Endometrial microvascular endothelial cells (primary cell): Measurements from ENCODE around the gene ITPR1. TPM values are rescaled to one million over a fixed set of nuclear protein-coding genes. Genes with fewer than 3 reads are reported as not detected.
"Not testable (repeated sequence)": the region's sequence is repeated elsewhere in the genome, so short reads cannot be mapped to it uniquely, and the experiment has no call there.

Source experiments
- in situ Hi-C: cut with HindIII; loops from 2 replicates; pipeline ENCODE4 v1.10.0; 2017; ENCODE audit warnings: low sequenced_read_pairs, low pct_unique_long_range_greater_than_20kb; ENCODE audit errors: inconsistent ontology term
- total RNA-seq: library from RNA; depleted of rRNA; stranded (reverse); fragments of >200 nt; gene quantifications from one replicate; pipeline ENCODE4 v1.2.3, GENCODE V29; 2015; ENCODE audit errors: inconsistent ontology term

ITPR1 gene
- total RNA-seq, 1 donor from 2014 or later = 17.1 TPM

- in situ Hi-C loops = no loop called here
These were observed 89.5 kb downstream of the ITPR1 start for GRCh38 chr3:4582624-4583023.

DNA sequence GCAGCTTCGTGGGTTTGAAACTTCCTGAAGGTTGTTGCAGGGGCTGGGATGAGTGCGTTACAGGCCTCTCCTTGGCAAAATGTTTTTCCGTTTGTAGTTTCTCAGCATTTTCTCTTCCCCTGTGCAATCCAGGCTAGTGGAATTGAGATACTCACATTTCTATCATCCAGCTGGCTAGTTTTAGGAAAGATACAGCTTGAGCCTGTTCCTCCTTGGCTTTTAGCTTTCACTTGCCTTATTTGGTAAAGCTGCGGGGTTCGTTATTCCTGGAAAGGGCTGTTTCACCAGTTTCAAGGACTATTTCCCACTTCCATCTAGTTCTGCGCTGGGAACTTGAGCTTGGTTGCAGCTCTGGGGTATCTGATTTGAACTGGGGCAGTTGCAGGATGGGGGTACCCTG is 90.3 kb downstream of the ITPR1 start:
- in situ Hi-C loops = no loop called here

- in situ Hi-C loops = no loop called here
These were observed 91.5 kb downstream of the ITPR1 start for GRCh38 chr3:4584456-4585249.

DNA sequence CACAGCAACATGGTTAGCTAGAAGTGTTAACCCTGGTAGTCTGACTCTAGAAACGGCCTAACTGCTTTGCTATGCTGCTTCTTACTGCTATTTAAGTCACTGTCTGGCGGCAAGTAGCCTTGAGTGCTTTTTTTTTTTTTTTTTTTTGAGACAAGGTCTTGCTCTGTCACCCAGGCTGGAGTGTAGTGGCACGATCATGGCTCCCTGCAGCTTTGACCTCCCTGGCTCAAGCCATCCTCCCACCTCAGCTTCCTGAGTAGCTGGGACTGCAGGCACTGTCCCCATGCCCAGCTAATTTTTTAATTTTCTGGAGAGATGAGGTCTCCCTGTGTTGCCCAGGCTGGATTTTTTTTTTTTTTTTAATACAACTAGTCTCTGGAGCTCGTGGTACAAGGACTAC is 93.2 kb downstream of the ITPR1 start:
- in situ Hi-C loops = no loop called here

DNA sequence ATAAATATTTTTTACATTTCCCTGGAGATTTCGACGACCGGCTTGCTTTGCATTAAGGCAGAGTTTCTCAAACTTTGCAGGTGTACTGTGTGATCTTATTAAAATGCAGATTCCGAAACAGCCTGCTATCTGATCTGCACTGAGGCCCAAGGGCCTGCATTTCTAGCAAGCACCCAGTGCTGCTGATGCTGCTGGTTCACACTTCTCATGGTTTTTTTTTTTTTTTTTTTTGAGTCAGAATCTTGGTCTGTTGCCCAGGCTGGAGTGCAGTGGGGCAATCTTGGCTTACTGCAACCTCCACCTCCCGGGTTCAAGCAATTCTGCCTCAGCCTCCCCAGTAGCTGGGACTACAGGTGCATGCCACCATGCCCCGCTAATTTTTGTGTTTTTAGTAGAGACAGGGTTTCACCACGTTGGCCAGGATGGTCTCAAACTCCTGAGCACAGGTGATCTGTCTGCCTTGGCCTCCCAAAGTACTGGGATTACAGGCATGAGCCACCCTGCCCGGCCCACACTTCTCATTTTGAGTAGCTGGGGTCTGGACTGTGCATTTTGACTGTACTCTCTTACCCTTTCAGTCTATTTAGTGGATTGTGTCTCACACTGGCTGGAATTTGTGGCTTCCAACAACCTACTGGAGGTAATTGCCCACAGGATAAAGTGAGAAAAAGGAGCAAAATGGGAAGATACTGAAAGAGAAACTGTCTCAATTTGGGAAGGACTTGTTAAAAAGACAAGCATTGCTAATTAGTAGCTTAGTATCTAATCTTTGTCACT is 94.1 kb downstream of the ITPR1 start:
- in situ Hi-C loops = no loop called here

DNA sequence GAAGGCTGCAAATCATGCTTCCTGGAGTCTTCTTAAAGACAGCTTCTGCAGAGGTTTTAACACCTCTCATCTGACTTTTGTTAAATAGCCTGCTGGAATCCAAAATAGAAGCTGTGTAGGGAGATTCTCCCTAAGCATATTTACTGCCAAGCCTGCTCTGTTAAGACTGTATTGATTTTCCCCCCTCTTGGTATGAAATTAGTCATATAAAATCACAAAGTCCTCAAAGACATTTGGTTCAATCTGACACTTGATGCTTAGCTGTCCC is 94.6 kb downstream of the ITPR1 start:
- in situ Hi-C loops = no loop called here

GRCh38 chr3:4588466-4588865 is 95.3 kb downstream of the ITPR1 start:
- in situ Hi-C loops = no loop called here

GRCh38 chr3:4589475-4590097 is 96.4 kb downstream of the ITPR1 start:
- in situ Hi-C loops = no loop called here

GRCh38 chr3:4590849-4591248 is 97.7 kb downstream of the ITPR1 start:
- in situ Hi-C loops = not testable (repeated sequence)

GRCh38 chr3:4591669-4592068 is 98.5 kb downstream of the ITPR1 start:
- in situ Hi-C loops = no loop called here

DNA sequence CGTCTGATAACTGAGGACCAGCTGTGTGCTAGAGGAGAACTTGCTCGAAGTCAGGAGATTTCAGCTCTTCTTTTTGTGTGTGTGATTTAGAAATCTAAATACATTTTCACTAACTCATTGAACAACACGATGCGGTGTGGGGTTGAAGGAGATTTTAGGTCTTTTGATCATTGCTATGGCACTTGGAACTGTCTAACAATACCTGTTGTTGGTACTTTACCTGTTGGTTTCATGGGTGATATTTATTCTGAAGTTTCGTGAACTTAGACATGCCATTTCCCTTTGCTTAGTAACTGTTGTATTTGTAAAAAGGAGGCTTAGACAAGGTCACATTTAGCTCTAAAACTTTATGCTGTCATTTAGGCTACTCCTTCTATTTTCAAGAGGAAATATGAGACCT is 99.9 kb downstream of the ITPR1 start:
- in situ Hi-C loops = no loop called here

DNA sequence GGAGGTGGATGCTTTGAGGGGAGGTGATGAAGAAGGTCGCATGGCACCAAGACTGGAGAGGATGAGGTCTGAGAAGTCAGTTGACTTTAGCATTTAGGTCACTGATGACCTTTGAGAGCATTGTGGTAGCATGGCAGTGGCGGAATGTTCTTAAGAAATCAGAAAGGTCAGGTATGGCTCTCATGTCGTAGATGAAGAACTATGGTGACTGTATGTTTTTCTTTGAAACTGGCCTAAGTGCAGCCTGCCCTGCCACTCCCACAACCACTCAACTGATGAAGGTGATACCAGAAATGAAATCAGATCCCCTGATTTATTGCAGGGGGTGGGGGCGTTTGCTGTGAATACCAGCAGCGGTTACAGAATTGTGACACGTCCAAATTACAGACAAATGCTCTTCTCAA is 102.6 kb downstream of the ITPR1 start:
- in situ Hi-C loops = no loop called here

DNA sequence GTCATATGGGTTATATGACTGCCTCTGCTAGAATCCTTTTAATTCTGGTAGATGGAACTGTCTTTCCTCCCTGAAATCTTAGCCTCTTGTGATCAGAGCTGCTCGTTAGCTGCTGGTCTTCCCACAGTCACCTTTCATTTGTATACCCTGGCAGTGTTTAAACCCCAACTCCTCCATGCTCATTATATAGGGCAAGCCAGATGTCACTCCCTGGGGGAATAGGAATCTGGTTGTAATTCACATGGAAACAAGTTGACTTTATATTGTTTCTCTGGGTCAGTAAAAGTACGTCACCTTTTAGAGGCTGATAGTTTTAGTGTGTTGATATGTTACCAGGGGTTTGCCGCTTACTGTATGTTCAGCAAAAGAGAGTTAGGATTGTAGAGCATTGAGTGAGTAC is 103.5 kb downstream of the ITPR1 start:
- in situ Hi-C loops = no loop called here

DNA sequence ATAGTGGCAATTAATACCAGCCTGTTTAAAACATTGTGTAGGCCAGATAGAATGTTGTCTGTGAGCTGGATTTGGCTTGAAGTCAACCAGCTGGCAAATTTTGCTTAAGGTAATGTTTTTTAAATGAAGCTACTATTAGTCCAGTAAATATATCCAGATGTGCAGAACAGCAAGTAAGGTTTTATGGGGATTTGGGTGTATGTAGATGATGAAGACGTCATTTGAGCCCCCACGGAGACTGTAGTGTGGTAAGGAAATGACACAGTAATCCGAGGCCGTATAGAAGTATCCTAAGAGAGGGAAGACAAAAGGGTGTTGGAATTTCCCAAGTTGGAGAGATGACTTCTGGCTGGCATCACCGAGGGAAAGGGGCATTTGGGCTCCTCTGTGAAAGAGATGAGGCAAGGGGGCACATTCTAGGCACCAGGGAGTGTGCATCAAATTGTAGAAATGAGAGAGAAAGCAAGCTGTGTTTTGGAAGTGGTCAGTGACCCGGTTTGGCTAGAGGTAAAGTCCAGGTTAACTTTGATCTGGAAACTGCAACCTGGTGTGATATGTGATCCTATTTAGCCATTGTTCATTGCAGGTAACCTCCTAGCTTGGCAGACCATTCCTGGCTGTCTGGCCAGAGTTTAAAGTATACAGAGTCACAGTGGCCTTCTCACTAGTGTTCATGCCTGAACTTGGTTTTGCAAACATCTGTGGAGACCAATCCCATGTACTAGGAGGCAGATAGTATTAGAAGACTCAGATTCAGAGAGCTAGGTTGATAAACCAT is 104.2 kb downstream of the ITPR1 start:
- in situ Hi-C loops = no loop called here

DNA sequence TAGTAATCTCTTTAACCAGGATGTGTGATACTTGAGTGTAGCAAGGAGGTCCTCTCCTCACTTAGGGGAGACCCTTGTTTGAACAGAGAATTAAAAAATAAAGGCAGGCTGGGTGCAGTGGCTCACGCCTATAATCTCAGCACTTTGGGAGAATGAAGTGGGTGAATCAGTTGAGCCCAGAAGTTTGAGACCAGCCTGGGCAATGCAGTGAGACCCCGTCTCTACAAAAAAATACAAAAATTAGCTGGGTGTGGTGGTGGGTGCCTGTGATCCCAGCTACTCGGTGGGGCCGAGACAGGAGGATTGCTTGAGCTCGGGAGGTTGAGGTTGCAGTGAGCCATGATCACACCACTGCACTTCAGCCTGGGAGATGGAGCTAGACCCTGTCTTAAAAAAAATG is 105.1 kb downstream of the ITPR1 start:
- in situ Hi-C loops = not testable (repeated sequence)

- in situ Hi-C loops = no loop called here
These were observed 106.5 kb downstream of the ITPR1 start for GRCh38 chr3:4599612-4600011.

DNA sequence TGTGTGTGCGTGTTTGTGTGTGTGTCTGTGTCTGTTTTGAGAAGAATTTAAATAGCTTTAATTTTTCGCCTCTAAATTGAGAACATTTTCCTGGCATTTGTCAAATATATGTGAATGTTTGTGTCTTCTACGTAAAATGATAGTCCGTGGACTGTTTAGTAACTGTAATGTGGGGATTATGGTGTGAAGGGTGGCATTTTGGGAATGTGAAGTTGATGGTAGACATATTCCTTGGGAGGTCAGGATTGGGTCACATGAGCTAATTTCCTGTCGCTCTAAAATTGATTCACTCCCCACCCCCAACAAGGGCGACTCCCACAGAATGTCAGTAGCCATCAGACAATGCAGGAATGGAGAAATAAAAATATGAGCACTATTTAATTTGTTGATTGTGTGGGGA is 107.3 kb downstream of the ITPR1 start:
- in situ Hi-C loops = no loop called here

DNA sequence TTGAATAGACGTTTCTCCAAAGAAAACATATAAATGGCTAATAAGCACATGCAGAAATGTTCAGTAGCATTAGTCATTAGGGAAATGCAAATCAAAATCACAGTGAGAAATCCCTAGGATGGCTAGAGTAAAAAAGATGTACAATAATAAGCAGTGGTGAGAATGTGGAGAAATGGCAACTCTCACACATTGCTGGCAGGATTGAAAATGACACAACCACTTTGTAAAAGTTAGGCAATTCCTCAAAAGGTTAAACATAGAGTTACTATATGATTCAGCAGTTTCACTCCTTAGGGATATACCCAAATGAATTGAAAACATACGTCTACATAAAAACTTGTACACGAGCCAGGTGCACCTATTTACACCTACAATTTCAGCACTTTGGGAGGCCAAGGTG is 108.7 kb downstream of the ITPR1 start:
- in situ Hi-C loops = no loop called here

- in situ Hi-C loops = no loop called here
These were observed 111.5 kb downstream of the ITPR1 start for GRCh38 chr3:4604693-4605092.
